Activated naive CD4-positive, alpha-beta T cell treated with anti-CD3 and anti-CD28 coated beads, Interleukin-2, amount 50 U/mL, for 72 hours (primary cell): ENCODE results near the gene CDK19. TPM values are rescaled to one million over a fixed set of nuclear protein-coding genes. Genes with fewer than 3 reads are reported as not detected.
A peak's percentile ranks its signal among the peaks of the same experiment; 100 is the strongest.
"Not testable (repeated sequence)": the region's sequence is repeated elsewhere in the genome, so short reads cannot be mapped to it uniquely, and the experiment has no call there.

Experiments used
- ATAC-seq, 2 donors: fragments of 150-1000 bp; cut with Tn5 transposase; 2 replicates each; pipeline ENCODE4 v1.10.0; 2021; ENCODE audit warnings: mild to moderate bottlenecking in 2 of 2, moderate library complexity in 2 of 2
- DNase-seq, 2 donors: peaks; one replicate each; pipeline ENCODE4 v3.0.0; 2021 to 2022; ENCODE audit warnings: low spot score in 2 of 2
- H3K27ac Mint-ChIP-seq, 2 donors: one replicate each; pipeline ENCODE4 v1.8.0; 2022; ENCODE audit warnings: mild to moderate bottlenecking in 2 of 2, mixed read lengths in 2 of 2
- H3K36me3 Mint-ChIP-seq, 2 donors: one replicate each; pipeline ENCODE4 v1.8.0; 2022; ENCODE audit warnings: mixed read lengths in 2 of 2
- H3K9me3 Mint-ChIP-seq, 2 donors: one replicate each; pipeline ENCODE4 v1.8.0; 2022; ENCODE audit warnings: mixed read lengths in 2 of 2
- total RNA-seq, 2 donors: library from RNA; stranded (reverse); gene quantifications; one replicate each; pipeline ENCODE4 v1.2.3, GENCODE V29; 2022

CDK19 gene
- total RNA-seq, 2 donors from 2014 or later, result 14.3 to 17.9 TPM

DNA sequence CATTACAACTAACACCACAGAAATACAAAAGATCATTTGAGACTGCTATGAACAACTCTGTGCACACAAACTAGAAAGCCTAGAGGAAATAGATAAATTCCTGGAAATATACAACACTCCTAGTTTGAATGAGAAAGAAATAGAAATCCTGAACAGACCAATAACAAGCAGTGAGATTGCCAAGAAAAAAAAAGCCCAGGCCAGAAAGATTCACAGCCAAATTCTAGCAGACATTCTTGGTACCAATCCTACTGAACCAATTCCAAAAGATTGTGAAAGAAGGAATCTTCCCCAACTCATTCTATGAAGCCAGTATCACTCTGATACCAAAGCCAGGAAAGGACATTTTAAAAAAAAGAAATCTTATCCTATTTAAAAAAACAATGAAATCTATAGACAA is 7.0 kb upstream of the CDK19 start:
- Mint-ChIP-seq H3K27ac (no peak overlapping the region), H3K36me3 (peaks cover 0 to 6% of the 10 kb centered on the region in 2 donors), H3K9me3 (no peaks in the 10 kb centered on the region)
- DNase-seq (no peak), ATAC-seq (no peak)

DNA sequence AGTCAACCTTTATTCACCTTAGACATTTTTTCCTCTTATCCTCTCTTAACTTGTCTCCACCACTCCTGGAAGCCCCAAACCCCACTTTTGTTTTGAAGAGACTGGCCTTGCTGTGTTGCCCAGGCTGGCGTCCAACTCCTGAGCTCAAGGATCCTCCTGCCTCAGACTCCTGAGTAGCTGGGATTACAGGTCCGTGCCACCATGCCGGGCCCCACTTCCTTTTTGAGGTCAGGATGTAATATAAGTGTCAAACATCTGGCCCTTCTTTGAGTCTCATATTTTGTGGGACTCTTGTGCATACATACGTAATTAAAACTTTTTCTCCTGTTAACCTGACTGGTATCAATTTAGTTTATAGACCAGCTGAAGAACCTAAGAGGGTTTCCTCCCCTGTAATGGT is 1.4 kb upstream of the CDK19 start:
- no peak for ATAC-seq
- peaks cover 10 to 18% of the 10 kb centered on the region in 2 donors for H3K36me3 Mint-ChIP-seq
- H3K9me3 Mint-ChIP-seq, result no peaks in the 10 kb centered on the region
- peak overlapping the region; percentile 96 to 98 for H3K27ac Mint-ChIP-seq
- DNase-seq, result peak in 1 of 2 donors; percentile 4

DNA sequence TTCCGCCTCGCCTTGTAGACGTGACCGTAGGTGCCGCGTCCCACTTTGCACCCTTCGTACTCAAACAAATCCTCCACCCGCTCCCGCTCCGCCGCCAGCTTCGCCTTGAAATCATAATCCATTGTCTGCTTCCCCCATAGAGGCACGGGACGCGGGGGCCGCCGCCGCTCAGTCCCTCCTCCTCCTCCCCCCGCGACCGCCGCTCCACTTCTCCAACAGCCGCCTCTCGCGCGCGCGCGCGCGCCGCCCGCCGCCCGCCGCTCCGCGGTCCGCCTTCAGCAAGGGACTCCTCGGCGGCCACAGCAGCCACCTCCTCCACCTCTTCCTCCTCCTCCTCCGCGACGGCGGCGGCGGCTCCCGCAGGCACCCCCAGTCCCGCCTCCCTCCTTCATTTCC is 256 bp downstream of the CDK19 start:
- H3K36me3 Mint-ChIP-seq, result peaks cover 10 to 12% of the 10 kb centered on the region in 2 donors
- ATAC-seq (no peak), DNase-seq (no peak)
- peak overlapping the region; percentile 96 to 98 for H3K27ac Mint-ChIP-seq
- H3K9me3 Mint-ChIP-seq, result no peaks in the 10 kb centered on the region

DNA sequence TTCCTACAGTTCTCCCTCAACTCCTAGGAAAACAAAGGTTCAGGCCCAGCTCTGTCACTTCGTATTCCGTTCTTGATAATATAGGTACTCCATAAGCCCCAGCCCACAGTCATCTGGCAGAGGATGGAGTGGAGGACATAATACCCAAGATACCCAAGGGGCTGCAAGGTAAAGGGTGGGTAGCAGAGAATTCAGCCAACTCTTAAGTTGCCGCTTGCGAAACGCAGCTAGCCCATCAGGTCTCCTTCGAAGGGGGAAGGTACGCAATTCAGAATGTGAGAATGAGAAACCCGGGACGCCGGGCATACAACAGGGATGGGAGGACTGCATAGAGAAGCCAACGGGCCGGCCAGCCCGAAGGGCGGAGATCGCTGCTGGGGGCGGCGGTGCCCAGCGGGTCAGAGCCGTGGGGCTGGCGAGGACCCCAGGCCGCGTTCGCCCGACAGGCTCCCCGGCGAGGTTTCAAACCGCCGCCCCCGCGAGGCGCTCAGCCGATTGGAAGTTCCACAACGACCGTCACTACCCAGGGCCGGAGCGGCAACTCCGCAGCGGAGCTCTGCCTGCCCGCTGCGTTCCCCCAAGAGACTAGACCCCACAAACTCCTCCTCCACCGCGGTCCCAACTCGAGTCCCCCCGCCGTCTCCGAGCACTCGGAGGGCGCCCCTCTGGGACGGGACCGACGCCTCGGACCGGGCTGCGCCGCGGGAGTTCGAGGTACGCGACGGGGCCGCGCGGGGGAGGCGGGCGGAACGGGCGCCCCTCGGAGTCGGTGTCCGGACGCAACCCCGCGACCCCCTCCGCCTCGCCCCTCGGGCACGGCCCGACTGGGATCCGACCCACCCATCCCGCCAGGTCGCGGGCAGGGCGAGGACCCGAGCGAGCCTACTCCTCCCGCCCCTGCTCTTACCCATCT is 911 bp downstream of the CDK19 start:
- ATAC-seq (peak; percentile 11 to 12), DNase-seq (peak; percentile 69 to 72)
- no peaks in the 10 kb centered on the region for H3K9me3 Mint-ChIP-seq
- H3K27ac Mint-ChIP-seq, result peak overlapping the region; percentile 97 to 98
- peaks cover 10 to 12% of the 10 kb centered on the region in 2 donors for H3K36me3 Mint-ChIP-seq

DNA sequence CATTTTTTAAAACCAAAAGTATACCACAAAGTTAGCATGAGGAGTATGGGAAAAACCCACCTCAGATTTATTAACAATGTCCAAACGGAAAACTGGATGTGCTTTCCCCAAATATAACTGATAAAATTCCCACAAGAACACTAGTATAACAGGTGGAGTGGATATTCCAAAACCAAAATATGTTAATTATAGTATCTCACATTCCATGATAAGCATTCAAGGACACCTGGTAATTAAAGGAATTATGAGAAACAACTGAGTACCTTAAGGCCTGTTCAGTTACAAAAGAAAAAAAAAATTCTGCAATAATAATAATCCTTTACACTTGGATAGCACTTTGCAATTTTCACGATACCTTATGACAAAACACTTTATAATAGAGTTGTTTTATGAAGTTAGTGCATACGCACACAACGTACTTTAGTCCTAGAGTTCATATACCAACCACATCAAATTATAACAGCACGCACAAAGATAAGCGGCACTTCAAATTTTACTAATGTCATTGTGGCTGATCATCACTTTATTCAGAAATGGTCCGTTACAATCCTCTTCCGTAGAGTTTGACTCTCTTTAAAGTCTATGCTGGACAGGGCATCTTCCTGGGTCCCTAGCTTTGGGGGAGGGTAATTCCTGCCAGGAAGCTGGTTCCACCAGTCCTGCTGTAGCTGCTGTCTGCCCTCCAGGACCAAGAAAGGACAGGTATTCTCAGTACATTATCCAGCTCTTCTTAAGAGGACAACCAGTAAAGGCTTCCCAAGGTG is 1.7 kb downstream of the CDK19 start:
- ATAC-seq, result no peak
- peaks cover 10 to 12% of the 10 kb centered on the region in 2 donors for H3K36me3 Mint-ChIP-seq
- peak overlapping the region; percentile 97 to 98 for H3K27ac Mint-ChIP-seq
- no peak for DNase-seq
- H3K9me3 Mint-ChIP-seq, result no peaks in the 10 kb centered on the region

DNA sequence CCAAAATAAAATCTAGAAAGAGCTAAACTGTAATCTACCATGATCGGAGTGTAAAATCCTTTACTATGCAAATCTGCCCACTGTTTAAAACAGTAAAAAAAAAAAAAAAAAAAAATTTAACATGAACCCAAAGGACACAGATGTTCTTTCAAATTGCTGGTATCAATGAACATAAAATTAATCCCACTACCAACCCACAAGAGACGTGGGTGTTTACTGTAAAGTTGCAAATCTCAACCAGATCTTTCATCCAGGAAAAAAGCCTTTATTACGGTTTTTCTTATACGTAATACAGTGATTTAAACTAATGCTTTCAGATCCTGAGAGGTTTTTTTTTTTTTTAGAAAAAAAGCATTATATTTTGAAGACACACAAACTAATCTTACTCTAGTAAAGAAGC is 2.5 kb downstream of the CDK19 start:
- DNase-seq, result no peak
- no peak for ATAC-seq
- Mint-ChIP-seq H3K36me3 (peaks cover 10 to 12% of the 10 kb centered on the region in 2 donors), H3K27ac (no peak overlapping the region), H3K9me3 (no peaks in the 10 kb centered on the region)

DNA sequence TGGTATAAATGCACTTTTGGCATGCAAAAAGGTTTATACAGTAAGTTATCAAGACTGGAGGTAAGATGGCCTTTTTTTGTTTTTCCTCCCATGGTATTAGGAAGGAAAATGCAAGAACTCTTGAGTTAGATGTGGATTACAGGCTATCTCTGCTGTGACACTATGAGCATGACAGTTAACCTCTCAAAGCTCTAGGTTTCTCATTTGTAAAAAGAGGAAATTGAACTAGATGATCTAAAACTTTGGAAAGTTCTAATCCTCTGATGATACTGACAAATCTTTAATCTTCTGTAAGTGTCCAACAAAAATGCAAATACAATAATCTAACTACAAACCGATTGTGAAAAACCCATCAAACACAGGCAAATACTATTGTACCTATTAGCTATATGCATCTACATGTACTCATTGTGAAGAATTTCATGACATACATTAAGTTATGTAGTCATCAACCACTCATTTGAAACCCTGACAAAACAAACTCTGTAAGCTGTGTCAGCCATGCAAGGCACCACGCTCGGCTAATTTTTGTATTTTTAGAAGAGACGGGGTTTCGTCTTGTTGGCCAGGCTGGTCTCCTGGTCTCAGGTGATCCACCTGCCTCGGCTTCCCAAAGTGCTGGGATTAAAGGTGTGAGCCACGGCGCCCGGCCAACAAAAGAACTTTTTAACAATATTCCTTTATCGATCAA is 4.2 kb downstream of the CDK19 start:
- ATAC-seq (no peak), DNase-seq (no peak)
- Mint-ChIP-seq H3K27ac (no peak overlapping the region), H3K36me3 (peaks cover 10 to 12% of the 10 kb centered on the region in 2 donors), H3K9me3 (no peaks in the 10 kb centered on the region)

DNA sequence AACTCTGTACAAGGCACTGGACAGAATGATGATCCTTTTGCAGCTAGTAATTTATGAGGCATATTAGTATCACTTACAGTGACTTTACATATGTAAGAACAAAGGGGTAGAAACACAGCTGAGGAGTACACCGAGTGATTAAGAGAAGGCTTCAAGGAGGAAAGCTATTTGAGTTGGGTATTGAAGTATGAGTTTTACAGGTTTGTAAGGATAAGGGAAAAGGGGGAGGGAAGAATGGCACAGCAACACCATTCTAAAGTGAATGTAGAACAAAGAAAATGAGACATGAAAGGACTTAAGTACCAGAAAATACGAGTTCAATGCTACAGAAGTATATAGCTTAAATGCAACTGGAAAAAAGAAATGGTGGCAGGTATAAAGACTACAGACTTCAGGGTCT is 5.5 kb downstream of the CDK19 start:
- no peak for ATAC-seq
- peaks cover 6 to 8% of the 10 kb centered on the region in 2 donors for H3K36me3 Mint-ChIP-seq
- no peak for DNase-seq
- H3K27ac Mint-ChIP-seq, result no peak overlapping the region
- H3K9me3 Mint-ChIP-seq, result no peaks in the 10 kb centered on the region

DNA sequence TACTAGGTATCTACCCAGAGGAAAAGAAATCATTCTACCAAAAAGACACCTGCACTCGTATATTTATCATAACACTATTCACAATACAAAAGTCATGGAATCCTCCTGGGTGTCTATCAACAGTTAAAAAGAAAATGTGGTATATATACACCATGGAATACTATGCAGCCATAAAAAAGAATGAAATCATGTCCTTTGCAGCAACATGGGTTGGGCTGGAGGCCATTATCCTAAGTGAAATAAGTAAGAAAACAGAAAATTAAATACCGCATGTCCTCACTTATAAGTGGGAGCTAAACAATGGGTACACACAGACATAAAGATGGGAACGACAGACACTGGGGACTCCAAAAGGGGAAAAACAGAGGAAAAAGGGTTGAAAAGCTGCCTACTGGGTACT is 13.1 kb downstream of the CDK19 start:
- H3K36me3 Mint-ChIP-seq, result peaks cover 9 to 10% of the 10 kb centered on the region in 2 donors
- H3K9me3 Mint-ChIP-seq, ATAC-seq, H3K27ac Mint-ChIP-seq, DNase-seq: not testable (repeated sequence)

DNA sequence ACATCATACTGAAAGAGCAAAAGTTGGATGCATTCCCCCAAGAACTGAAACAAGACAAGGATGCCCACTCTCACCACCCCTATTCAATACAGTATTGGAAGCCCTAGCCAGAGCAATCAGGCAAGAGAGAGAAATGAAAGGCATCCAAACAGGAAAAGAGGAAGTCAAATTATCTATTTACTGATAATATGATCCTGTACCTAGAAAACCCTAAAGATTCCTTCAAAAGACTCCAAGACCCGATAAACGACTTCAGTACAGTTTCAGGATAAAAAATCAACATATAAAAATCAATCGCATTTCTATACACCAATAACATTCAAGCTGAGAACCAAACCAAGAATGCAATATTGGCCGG is 14.5 kb downstream of the CDK19 start:
- Mint-ChIP-seq H3K36me3 (peaks cover 9 to 10% of the 10 kb centered on the region in 2 donors), H3K9me3 (no peaks in the 10 kb centered on the region), H3K27ac (no peak overlapping the region)
- no peak for DNase-seq
- ATAC-seq, result no peak

DNA sequence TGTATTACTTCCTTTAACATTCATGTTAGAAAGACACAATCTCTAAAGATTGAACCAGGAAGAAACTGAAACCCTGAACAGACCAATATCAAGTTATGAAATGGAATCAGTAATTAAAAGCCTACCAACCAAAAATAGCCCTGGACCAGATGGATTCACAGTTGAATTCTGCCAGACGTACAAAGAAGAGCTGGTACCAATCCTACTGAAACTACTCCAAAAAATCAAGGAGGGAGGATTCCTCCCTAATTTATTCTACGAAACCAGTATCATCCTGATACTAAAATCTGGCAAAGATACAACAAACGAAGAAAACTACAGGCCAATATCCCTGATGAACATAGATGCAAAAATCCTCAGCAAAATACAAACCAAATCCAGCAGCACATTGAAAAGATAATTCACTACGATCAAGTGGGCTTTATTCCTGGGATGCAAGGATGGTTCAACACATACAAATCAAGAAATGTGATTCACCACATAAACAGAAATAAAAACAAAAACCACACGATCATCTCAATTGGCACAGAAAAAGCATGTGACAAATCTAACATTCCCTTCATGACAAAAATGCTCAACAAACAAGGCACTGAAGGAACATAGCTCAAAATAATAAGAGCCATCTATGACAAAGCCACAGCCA is 15.0 kb downstream of the CDK19 start:
- Mint-ChIP-seq H3K36me3 (peaks cover 9 to 10% of the 10 kb centered on the region in 2 donors), H3K27ac (no peak overlapping the region), H3K9me3 (no peaks in the 10 kb centered on the region)
- ATAC-seq, result no peak
- DNase-seq, result no peak

DNA sequence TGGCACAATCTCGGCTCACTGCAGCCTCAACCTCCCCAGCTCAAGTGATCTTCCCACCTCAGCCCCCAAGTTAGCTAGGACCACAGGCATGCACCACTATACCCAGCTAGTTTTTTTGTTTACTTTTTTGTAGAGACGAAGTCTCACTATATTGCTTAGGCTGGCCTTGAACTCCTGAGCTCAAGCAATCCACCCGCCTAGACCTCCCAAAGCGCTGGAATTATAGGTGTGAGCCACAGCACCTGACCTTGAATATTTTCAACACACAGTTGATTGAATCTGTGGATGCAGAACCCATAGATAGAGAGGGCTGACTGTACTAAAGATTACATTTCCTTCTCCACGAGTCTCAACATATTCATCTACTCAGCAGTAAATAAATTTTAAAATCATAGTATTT is 15.6 kb downstream of the CDK19 start:
- no peak for ATAC-seq
- Mint-ChIP-seq H3K36me3 (peaks cover 9 to 10% of the 10 kb centered on the region in 2 donors), H3K9me3 (no peaks in the 10 kb centered on the region), H3K27ac (no peak overlapping the region)
- no peak for DNase-seq

DNA sequence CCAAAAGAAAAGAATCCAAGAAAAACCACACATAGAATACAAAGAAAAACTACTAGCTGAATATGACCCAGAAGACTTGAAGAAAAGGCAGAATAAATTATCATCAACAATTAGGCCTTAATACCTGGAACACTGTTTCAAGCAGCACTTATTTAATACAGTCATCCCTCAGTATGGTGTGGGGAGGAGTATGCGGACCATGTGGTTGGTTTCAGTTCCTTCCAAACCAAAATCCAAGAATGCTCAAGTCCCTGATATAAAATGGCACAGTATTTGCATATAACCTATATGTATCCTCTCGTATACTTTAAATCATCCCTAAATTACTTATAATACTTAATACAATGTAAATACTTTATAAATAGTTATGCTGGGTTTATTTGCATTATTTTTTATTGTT is 16.1 kb downstream of the CDK19 start:
- ATAC-seq (no peak), DNase-seq (no peak)
- H3K9me3 Mint-ChIP-seq, result no peaks in the 10 kb centered on the region
- H3K36me3 Mint-ChIP-seq, result peaks cover 9 to 10% of the 10 kb centered on the region in 2 donors
- H3K27ac Mint-ChIP-seq, result no peak overlapping the region

DNA sequence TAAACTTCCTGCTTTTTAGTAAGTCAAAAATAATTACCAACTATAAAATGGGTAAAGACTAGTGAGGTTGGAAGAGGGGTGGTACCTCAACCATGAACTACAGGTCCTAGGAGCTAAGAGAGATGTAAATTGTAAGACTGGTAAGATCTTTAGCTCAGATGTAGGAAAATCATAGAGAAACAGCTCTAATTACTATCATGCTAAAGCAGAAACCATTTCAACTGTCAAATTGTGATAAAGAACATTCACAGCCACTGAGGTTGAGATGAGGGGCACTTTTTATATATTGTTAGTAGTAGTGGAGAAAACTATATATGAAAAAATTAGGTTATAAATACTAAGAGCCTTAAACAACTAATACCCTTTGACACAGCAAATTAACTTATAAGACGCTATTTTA is 20.0 kb downstream of the CDK19 start:
- no peak for DNase-seq
- H3K27ac Mint-ChIP-seq, result no peak overlapping the region
- H3K36me3 Mint-ChIP-seq, result peaks cover 3% of the 10 kb centered on the region in 2 donors
- H3K9me3 Mint-ChIP-seq, result no peaks in the 10 kb centered on the region
- ATAC-seq, result no peak

DNA sequence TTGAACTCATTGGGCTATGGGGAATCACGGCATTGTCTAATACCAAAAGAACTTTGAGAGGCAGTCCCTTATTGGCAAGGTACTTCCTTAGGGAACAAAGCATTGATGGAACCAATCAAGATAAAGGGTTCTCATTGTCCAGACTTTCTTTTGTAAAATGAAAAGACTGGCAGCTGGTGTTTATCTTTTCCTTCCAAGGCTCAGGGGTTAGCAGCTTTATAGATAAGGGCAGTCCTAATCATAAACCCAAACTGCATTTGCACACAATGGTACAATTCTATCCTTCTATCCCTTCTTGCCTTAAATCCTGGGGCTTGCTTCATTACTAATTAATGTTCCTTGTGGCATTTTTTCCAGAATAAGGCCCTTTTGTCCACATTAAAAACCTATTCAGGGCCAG is 28.6 kb downstream of the CDK19 start:
- peaks cover 4 to 12% of the 10 kb centered on the region in 2 donors for H3K9me3 Mint-ChIP-seq
- no peak overlapping the region for H3K27ac Mint-ChIP-seq
- DNase-seq (no peak), ATAC-seq (no peak)
- H3K36me3 Mint-ChIP-seq, result peaks cover 8% of the 10 kb centered on the region in 2 donors

DNA sequence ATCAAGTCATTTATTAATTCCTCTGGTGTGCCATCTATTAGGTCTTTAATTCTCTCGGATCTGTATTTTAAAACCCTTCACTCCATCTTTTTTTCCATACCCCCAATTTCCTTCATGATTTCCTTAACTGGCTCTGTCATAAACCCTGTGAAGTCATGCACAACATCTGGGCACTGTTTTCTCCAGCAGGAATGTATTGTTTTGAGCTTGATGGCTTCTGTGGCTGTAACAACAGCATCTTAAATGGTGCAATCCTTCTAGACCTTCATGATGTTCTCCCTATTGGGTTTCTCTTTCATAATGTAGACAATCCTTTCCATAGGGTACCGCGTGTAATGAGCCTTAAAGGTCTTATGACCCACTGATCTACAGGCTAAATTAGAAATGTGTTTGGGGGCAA is 29.0 kb downstream of the CDK19 start:
- no peak for DNase-seq
- H3K9me3 Mint-ChIP-seq, result peaks cover 4 to 12% of the 10 kb centered on the region in 2 donors
- peaks cover 8% of the 10 kb centered on the region in 2 donors for H3K36me3 Mint-ChIP-seq
- H3K27ac Mint-ChIP-seq, result no peak overlapping the region
- ATAC-seq, result no peak
